HepG2 (cell line): ENCODE measurements around the gene STX2. TPM values are rescaled to one million over a fixed set of nuclear protein-coding genes. Genes with fewer than 3 reads are reported as not detected.
A peak's percentile ranks its signal among the peaks of the same experiment; 100 is the strongest.

Experiments
- ATAC-seq: fragments of 200-7000 bp; cut with Tn5 transposase; 3 replicates; pipeline ENCODE4 v1.9.1; 2020; ENCODE audit warnings: mild to moderate bottlenecking, moderate library complexity
- BruUV-seq: library from RNA; stranded (reverse); fragments of 400-500 nt; replicated peaks from 2 replicates; lab custom pipeline; 2021; lab: Mats Ljungman, UMichigan
- CTCF ChIA-PET: fragments of 300-600 bp; formaldehyde crosslinking; extraction: SDS; loops from one replicate; lab custom pipeline; 2021; ENCODE audit warnings: low total read pairs, inconsistent platforms, low intra/inter-chr PET ratio; lab: Yijun Ruan, JAX
- POLR2A ChIA-PET: fragments of 350-600 bp; sonication (Branson Sonifier 250); formaldehyde crosslinking; loops from one replicate; lab custom pipeline; 2020; ENCODE audit warnings: antibody characterized with exemption, inconsistent platforms; lab: Yijun Ruan, JAX
- DNase-seq: peaks from one replicate; pipeline ENCODE4 v3.0.0-alpha.2; 2015; ENCODE audit warnings: low spot score
- FAIRE-seq: peaks from 3 replicates; lab custom pipeline; 2011; peaks lifted over from hg19 to GRCh38; lab: Jason Lieb, UNC
- H2AFZ ChIP-seq: one replicate; pipeline ENCODE4 v1.6.1; 2011; ENCODE audit warnings: low read length, inconsistent platforms
- H3K27ac ChIP-seq: fragments of 300-600 bp; 3 replicates; pipeline ENCODE4 v1.8.0; 2011; ENCODE audit warnings: mixed run types, mild to moderate bottlenecking, mixed read lengths, low read length, inconsistent platforms; ENCODE audit not compliant: insufficient read depth; ENCODE audit errors: extremely low read length
- H3K27me3 ChIP-seq, 2 experiments: fragments of 200-600 bp in 1 of 2; 2 replicates in 1 of 2; 3 replicates in 1 of 2; pipeline versions ENCODE4 v1.6.0 to v1.8.0; 2011; ENCODE audit warnings: low read length in 2 of 2, mild to moderate bottlenecking in 2 of 2, moderate library complexity in 2 of 2, inconsistent platforms in 1 of 2; ENCODE audit not compliant: insufficient read depth in 2 of 2, control insufficient read depth in 1 of 2
- H3K36me3 ChIP-seq, 2 experiments: fragments of 200-600 bp in 1 of 2; replicated peaks in 1 of 2; 2 replicates in 1 of 2; 3 replicates in 1 of 2; pipeline versions ENCODE4 v1.5.1 to v1.8.0; 2011; ENCODE audit warnings: low read length in 2 of 2, inconsistent platforms in 1 of 2; ENCODE audit not compliant: insufficient read depth in 2 of 2, control insufficient read depth in 1 of 2
- H3K4me1 ChIP-seq: 2 replicates; pipeline ENCODE4 v1.5.1; 2012; ENCODE audit warnings: low read length, inconsistent platforms; ENCODE audit not compliant: insufficient read depth
- H3K4me2 ChIP-seq: 2 replicates; pipeline ENCODE4 v1.6.0; 2011; ENCODE audit warnings: low read depth, low read length, inconsistent platforms
- H3K4me3 ChIP-seq, 3 experiments: fragments of 200-600 bp in 1 of 3; sonication (generic), shearing (Covaris generic) in 1 of 3; replicated peaks in 1 of 3; 2 replicates each; pipeline ENCODE4 v1.5.1; 2011 to 2016; ENCODE audit warnings: low read length in 3 of 3, inconsistent platforms in 2 of 3, low read depth in 2 of 3, mild to moderate bottlenecking in 2 of 3, control low read depth in 1 of 3, mixed read lengths in 1 of 3; ENCODE audit not compliant: insufficient read depth in 1 of 3
- H3K79me2 ChIP-seq: one replicate; pipeline ENCODE4 v1.6.1; 2011; ENCODE audit warnings: low read length, inconsistent platforms; ENCODE audit not compliant: insufficient read depth
- H3K9ac ChIP-seq: 2 replicates; pipeline ENCODE4 v1.6.0; 2011; ENCODE audit warnings: mild to moderate bottlenecking, low read depth, low read length, inconsistent platforms; ENCODE audit not compliant: insufficient read depth
- H3K9me3 ChIP-seq: 2 replicates; pipeline ENCODE4 v1.5.1; 2012; ENCODE audit warnings: mild to moderate bottlenecking, low read length
- H4K20me1 ChIP-seq: 2 replicates; pipeline ENCODE4 v1.6.0; 2011; ENCODE audit warnings: inconsistent platforms, mild to moderate bottlenecking, low read length, moderate library complexity; ENCODE audit not compliant: insufficient read depth
- ELF4 ChIP-seq: sonication (generic); formaldehyde crosslinking; IDR thresholded peaks from 2 replicates; pipeline ENCODE4 v1.5.0; 2020; ENCODE audit warnings: missing genetic modification reagents, mild to moderate bottlenecking, moderate library complexity, borderline replicate concordance
- MEIS1 ChIP-seq: sonication (generic); formaldehyde crosslinking; IDR thresholded peaks from 2 replicates; pipeline ENCODE4 v1.9.0; 2021; ENCODE audit warnings: mild to moderate bottlenecking, missing genetic modification reagents, moderate library complexity, borderline replicate concordance
- POLR2AphosphoS5 ChIP-seq: IDR thresholded peaks from 2 replicates; pipeline ENCODE4 v1.6.1; 2012; ENCODE audit warnings: low read depth, low read length
- ZBTB33 ChIP-seq: sonication (generic); formaldehyde crosslinking; IDR thresholded peaks from 2 replicates; pipeline ENCODE4 v1.4.0; 2020; ENCODE audit warnings: missing genetic modification reagents
- ZBTB38 ChIP-seq: sonication (generic); formaldehyde crosslinking; IDR thresholded peaks from 2 replicates; pipeline ENCODE4 v1.5.1; 2020; ENCODE audit warnings: mild to moderate bottlenecking, missing genetic modification reagents
- ZBTB7A ChIP-seq: sonication (generic); formaldehyde crosslinking; IDR thresholded peaks from 2 replicates; pipeline ENCODE4 v1.8.0; 2022; ENCODE audit warnings: mild to moderate bottlenecking, missing genetic modification reagents
- ZKSCAN1 ChIP-seq: fragments of 150-350 bp; IDR thresholded peaks from 2 replicates; pipeline ENCODE4 v1.6.1; 2014; ENCODE audit warnings: low read length
- ZNF207 ChIP-seq: fragments of 450-650 bp; IDR thresholded peaks from 2 replicates; pipeline ENCODE4 v1.6.1; 2016; ENCODE audit warnings: antibody characterized with exemption, borderline replicate concordance
- ZNF605 ChIP-seq: sonication (generic); formaldehyde crosslinking; IDR thresholded peaks from 2 replicates; pipeline ENCODE4 v1.8.0; 2022; ENCODE audit warnings: mild to moderate bottlenecking, missing genetic modification reagents
- WGBS: methylation state at CpG from one replicate; pipeline ENCODE4 v1.1.6; 2017; ENCODE audit warnings: low lambda C conversion rate; 5-methylcytosine and 5-hydroxymethylcytosine counted together
- in situ Hi-C: cut with HindIII; loops from 2 replicates; pipeline ENCODE4 v1.10.0; 2017; ENCODE audit warnings: low pct_unique_long_range_greater_than_20kb; ENCODE audit not compliant: extremely low pct_ligation_motif_present
- intact Hi-C: fragments of 100-400 bp; cut with micrococcal nuclease; formaldehyde crosslinking; loops from one replicate; pipeline ENCODE4 v1.10.0; 2022; ENCODE audit not compliant: unreplicated experiment
- polyA plus RNA-seq, 8 experiments: library from polyadenylated mRNA; depleted of rRNA in 3 of 8; stranded (reverse) in 7 of 8; unstranded in 1 of 8; fragments of >200 nt; fragmentation: Illumina TruSeq in 4 of 8; extraction: Trizol in 4 of 8; gene quantifications; 2 replicates each; pipeline versions ENCODE4 v1.2.1 to v1.2.3, GENCODE V29; 2011 to 2016; ENCODE audit warnings: low read depth in 4 of 8, missing spikeins in 1 of 8, mixed read lengths in 1 of 8; ENCODE audit not compliant: insufficient read depth in 1 of 8
- total RNA-seq, 5 experiments: library from RNA; depleted of rRNA; stranded (reverse); fragments of >200 nt; fragmentation: Illumina TruSeq; extraction: Trizol; gene quantifications; 2 replicates each; pipeline ENCODE4 v1.2.3, GENCODE V29; 2016; ENCODE audit warnings: low read depth in 1 of 5
- TF ChIP-seq, protein P1 (sequence below): sonication (generic); formaldehyde crosslinking; IDR thresholded peaks from 2 replicates; pipeline ENCODE4 v1.4.0; 2020; ENCODE audit warnings: low read depth, missing genetic modification reagents

The STX2 gene
- total and polyA plus RNA-seq, 2 of the 13 experiments (the other 11 are each of a cell fraction or from before 2014, with no cell fraction given), result 13.4 to 25.1 TPM

DNA sequence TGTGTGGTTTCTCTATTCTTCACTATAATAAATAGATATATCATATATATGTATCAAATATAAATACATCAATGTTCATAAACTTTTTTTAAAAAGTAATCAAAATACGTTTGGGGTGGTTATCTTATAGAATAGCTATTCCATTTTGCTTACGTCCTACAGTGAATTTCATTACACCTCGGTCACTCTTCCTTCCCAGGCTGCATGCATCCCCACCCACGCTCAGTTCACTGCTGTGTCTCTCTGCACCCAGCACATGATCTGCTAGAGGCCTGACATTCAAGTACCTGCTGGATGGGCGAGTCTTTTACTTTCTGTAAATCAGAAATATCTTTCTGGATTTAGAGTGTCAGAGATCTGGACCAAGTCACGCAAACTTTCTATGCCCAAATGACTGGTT lies 3.6 kb downstream of the STX2 start (continued):
- TF ChIP-seq, protein P1, sequence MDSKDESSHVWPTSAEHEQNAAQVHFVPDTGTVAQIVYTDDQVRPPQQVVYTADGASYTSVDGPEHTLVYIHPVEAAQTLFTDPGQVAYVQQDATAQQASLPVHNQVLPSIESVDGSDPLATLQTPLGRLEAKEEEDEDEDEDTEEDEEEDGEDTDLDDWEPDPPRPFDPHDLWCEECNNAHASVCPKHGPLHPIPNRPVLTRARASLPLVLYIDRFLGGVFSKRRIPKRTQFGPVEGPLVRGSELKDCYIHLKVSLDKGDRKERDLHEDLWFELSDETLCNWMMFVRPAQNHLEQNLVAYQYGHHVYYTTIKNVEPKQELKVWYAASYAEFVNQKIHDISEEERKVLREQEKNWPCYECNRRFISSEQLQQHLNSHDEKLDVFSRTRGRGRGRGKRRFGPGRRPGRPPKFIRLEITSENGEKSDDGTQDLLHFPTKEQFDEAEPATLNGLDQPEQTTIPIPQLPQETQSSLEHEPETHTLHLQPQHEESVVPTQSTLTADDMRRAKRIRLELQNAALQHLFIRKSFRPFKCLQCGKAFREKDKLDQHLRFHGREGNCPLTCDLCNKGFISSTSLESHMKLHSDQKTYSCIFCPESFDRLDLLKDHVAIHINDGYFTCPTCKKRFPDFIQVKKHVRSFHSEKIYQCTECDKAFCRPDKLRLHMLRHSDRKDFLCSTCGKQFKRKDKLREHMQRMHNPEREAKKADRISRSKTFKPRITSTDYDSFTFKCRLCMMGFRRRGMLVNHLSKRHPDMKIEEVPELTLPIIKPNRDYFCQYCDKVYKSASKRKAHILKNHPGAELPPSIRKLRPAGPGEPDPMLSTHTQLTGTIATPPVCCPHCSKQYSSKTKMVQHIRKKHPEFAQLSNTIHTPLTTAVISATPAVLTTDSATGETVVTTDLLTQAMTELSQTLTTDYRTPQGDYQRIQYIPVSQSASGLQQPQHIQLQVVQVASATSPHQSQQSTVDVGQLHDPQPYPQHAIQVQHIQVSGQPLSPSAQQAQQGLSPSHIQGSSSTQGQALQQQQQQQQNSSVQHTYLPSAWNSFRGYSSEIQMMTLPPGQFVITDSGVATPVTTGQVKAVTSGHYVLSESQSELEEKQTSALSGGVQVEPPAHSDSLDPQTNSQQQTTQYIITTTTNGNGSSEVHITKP (CRISPR knock-in tag), result no peak
- TF ChIP-seq ZNF605 (CRISPR knock-in tag) (no peak), ZNF207 (no peak), ZKSCAN1 (no peak), ELF4 (CRISPR knock-in tag) (no peak), POLR2AphosphoS5 (no peak), MEIS1 (CRISPR knock-in tag) (no peak)

GRCh38 chr12:130835011-130835410 lies 4.0 kb downstream of the STX2 start:
- Histone ChIP-seq H3K27me3 (no peaks in the 10 kb centered on the region), H3K4me2 (no peak overlapping the region), H3K9ac (no peak overlapping the region), H3K27ac (no peak overlapping the region), H2AFZ (no peak overlapping the region), H3K36me3 (0 out of 5 replicates have a peak, but pooled peaks cover 0 to 2% of the 10 kb centered on the region in 2 experiments), H3K4me1 (peaks cover 59% of the 10 kb centered on the region), H4K20me1 (no peaks in the 10 kb centered on the region), H3K79me2 (peaks cover 19% of the 10 kb centered on the region), H3K9me3 (no peaks in the 10 kb centered on the region), H3K4me3 (no peak overlapping the region)
- BruUV-seq, result no TSS peak
- TF ChIP-seq ZBTB38, result peak; percentile 27; the same call in 1 of the 2 replicates
- peak; percentile 62 for TF ChIP-seq ZBTB33
- no peak for TF ChIP-seq ZBTB7A (CRISPR knock-in tag)
- in situ Hi-C loops, result loop anchor here (5.0 kb wide), 1 partner anchor 37 kb away; the partner anchor contains the start of gene RAN
- 94% methylated on average over 11 of the region's 11 CpGs for WGBS
- DNase-seq, result no peak
- CTCF ChIA-PET, result no interaction called here
- intact Hi-C loops, result no loop called here
- ATAC-seq, result no peak
- FAIRE-seq, result no peak
- POLR2A ChIA-PET, result no interaction called here
